ENCODE data around the gene FSIP1.

Gene FSIP1

GRCh38 chr15:39578851-39579486 lies 203.7 kb downstream of the FSIP1 start:
- no peak for DNase-seq

- no peak for DNase-seq
Measured at GRCh38 chr15:39575180-39575579, 207.5 kb downstream of the FSIP1 start.

DNA sequence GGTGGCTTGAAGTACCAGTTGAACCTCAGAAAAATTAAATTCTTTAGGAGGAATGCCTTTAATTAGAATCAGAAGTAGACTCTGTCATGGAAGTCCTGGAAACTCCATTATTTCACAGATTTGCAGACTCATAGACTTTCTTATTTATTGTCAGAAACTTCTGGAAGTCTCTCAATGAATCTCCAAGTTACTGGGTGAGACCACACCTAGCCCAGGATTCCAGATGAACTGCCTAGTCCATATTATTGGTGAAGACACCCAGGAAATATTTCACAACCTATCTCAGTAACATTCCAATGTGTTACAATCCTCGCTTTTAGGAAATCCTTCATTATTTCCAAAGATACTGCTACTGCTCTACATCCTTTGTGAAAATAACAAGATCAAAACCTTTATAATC lies 208.2 kb downstream of the FSIP1 start:
- DNase-seq: no peak

- DNase-seq: no peak
Measured at GRCh38 chr15:39573844-39574243, 208.8 kb downstream of the FSIP1 start.

DNA sequence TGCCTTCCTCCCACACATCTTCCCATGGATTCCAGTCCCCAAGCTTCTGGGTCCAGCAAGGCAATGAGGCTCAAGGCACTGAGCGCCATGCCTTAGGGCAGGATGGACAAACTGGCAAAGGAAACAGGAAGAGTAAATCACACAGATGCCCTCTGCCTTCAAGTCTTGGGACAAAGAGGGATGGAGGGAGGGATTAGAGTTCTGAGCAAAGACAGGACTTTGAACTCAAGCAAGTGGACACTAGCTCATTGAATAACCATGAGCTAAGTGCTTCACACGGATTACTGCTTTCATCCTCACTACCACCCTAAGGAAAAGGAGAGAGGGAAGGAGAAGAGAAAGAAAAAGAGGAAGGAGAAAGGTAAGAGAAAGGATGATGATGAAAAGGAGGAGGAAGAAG lies 209.4 kb downstream of the FSIP1 start:
- no peak for DNase-seq

- no peak for DNase-seq
Measured at GRCh38 chr15:39565851-39566250, 216.8 kb downstream of the FSIP1 start.

- DNase-seq: no peak
Measured at GRCh38 chr15:39564972-39565665, 217.5 kb downstream of the FSIP1 start.

- DNase-seq: no peak
Measured at GRCh38 chr15:39558421-39558820, 224.2 kb downstream of the FSIP1 start.

- no peak for DNase-seq
Measured at GRCh38 chr15:39556461-39556860, 226.2 kb downstream of the FSIP1 start.

DNA sequence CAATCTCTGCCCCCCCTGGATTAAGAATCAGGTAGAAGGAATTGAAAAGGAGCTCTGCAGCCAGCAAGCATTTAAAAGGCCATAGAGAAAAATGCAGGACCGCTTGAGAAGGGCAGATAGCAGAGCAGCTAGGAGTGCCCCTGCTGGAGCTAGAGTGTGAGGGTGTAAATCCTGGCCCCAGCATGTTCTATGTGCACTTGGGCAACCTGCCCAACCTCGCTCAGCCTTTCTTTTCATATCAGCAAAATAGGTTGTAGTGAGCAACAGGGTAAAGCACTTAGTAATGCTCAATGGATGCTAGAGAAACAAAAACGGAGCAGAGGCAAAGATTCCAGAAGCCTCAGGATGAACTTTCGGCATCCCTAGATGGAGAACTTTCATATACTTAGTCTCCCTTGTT lies 226.8 kb downstream of the FSIP1 start:
- no peak for DNase-seq

DNA sequence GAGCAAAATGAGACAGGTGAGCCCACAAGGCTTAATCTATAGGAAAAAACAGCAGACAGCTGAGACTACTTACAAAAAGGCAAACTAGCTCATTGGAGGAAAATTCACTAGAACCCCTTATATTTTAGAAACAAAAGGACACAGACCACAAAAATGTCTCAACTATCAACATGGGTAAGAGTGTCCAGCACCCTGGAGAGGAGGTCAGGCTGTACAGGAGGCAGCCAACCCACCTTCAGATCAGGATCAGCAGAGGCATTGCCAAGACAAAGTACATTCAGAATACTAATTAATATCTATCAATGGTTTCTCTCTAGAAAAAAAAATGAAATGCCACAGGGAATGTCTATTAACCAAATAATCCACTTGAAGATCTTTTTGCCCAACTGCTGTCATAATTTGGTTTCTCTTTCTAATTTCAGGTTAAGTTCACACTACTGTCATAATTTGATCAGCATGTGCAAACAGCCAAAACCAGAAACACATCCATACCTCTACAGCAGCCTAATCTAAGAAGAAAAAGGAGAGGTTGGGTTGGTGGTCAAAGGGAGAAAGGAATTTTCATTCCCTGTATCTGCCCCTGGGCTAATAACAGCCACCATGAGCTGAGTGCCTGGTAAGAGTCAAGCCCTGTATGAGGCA lies 227.8 kb downstream of the FSIP1 start:
- no peak for DNase-seq

DNA sequence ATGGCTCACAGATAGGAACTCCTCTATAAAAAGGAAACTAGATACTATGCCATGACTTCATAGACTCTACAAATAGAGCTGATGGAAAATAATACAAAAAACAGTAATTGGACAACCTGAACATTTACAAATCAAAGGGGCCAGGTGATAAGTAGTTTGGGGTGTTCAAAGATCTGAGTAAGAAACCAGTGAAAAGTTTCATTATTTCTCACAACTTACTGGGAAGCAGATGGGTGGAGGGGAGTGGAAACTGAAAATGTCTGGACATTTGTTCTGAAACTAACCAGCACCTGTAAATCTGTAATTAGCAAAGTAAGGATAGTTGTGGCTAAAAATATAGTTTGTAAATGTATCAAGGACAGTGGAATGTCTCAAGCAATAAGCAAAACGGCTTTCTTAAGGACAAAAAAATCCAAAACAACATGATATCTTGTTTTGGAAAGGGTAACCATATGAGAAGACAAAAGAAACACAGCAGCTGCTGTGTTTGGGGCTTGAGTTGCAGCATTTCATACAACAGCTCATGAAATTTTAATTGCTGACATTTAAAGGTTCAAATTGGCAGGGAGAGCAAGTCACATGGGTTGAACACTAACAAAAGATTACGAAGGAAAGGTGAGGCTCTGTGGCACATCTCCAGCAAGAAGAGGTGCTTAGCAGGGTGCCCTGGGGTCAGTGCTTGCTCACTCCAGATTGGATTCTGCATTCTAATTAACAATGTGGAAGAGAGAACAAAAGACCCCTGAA lies 228.5 kb downstream of the FSIP1 start:
- peak in 1 of 2 experiments; percentile 15 for DNase-seq

- no peak for DNase-seq
Measured at GRCh38 chr15:39552556-39552955, 230.1 kb downstream of the FSIP1 start.

- DNase-seq: no peak
Measured at GRCh38 chr15:39551476-39551875, 231.2 kb downstream of the FSIP1 start.
